K562 (cell line): Measurements from ENCODE around the gene OMP. TPM values are rescaled to one million over a fixed set of nuclear protein-coding genes. Genes with fewer than 3 reads are reported as not detected.

Experiments
- ATAC-seq: fragments of 200-7000 bp; cut with Tn5 transposase; 3 replicates; pipeline ENCODE4 v1.9.1; 2020; ENCODE audit warnings: moderate library complexity
- BruUV-seq: library from RNA; stranded (reverse); fragments of 400-500 nt; replicated peaks from 2 replicates; lab custom pipeline; 2021; lab: Mats Ljungman, UMichigan
- CTCF ChIA-PET: fragments of 300-600 bp; formaldehyde crosslinking; extraction: SDS; loops from one replicate; lab custom pipeline; 2021; ENCODE audit warnings: low intra/inter-chr PET ratio; lab: Yijun Ruan, JAX
- POLR2A ChIA-PET: fragments of 300-600, 350-650 bp; sonication (Branson Sonifier 250); formaldehyde crosslinking; extraction: SDS; loops from one replicate; lab custom pipeline; 2021; ENCODE audit warnings: antibody characterized with exemption, inconsistent platforms; lab: Yijun Ruan, JAX
- DNase-seq, 4 experiments: peaks; one replicate each; pipeline versions ENCODE4 v3.0.0 to v3.0.0-alpha.2; 2011 to 2018; ENCODE audit warnings: low spot score in 3 of 4, mixed read lengths in 3 of 4; ENCODE audit errors: extremely low read depth in 1 of 4
- FAIRE-seq: peaks from 2 replicates; lab custom pipeline; 2011; peaks lifted over from hg19 to GRCh38; lab: Jason Lieb, UNC
- H2AFZ ChIP-seq: 2 replicates; pipeline ENCODE4 v1.6.0; 2011; ENCODE audit warnings: low read depth, low read length, control low read depth, inconsistent platforms
- H3K27ac ChIP-seq: fragments of 200-600 bp; 3 replicates; pipeline ENCODE4 v1.8.0; 2011; ENCODE audit warnings: low read depth, mild to moderate bottlenecking, control low read depth, inconsistent platforms, low read length, moderate library complexity, mixed read lengths; ENCODE audit errors: extremely low read depth
- H3K27me3 ChIP-seq, 2 experiments: fragments of 300-600 bp in 1 of 2; 2 replicates in 1 of 2; 3 replicates in 1 of 2; pipeline versions ENCODE4 v1.6.0 to v1.8.0; 2011; ENCODE audit warnings: inconsistent platforms in 2 of 2, low read length in 2 of 2, mild to moderate bottlenecking in 1 of 2, mixed read lengths in 1 of 2, moderate library complexity in 1 of 2; ENCODE audit not compliant: control insufficient read depth in 2 of 2, insufficient read depth in 2 of 2
- H3K36me3 ChIP-seq: fragments of 300-600 bp; 3 replicates; pipeline ENCODE4 v1.8.0; 2011; ENCODE audit warnings: mild to moderate bottlenecking, low read length, inconsistent platforms; ENCODE audit not compliant: control insufficient read depth, insufficient read depth
- H3K4me1 ChIP-seq, 2 experiments: fragments of 200-600 bp in 1 of 2; replicated peaks in 1 of 2; 2 replicates in 1 of 2; 3 replicates in 1 of 2; pipeline versions ENCODE4 v1.5.1 to v1.8.0; 2011; ENCODE audit warnings: inconsistent platforms in 2 of 2, low read length in 2 of 2, mild to moderate bottlenecking in 1 of 2, mixed read lengths in 1 of 2, moderate library complexity in 1 of 2; ENCODE audit not compliant: control insufficient read depth in 2 of 2, insufficient read depth in 2 of 2
- H3K4me2 ChIP-seq: 2 replicates; pipeline ENCODE4 v1.6.1; 2011; ENCODE audit warnings: low read length, control low read depth, inconsistent platforms, mixed read lengths; ENCODE audit not compliant: insufficient read depth
- H3K4me3 ChIP-seq: fragments of 200-600 bp; sonication (generic), shearing (Covaris generic); 2 replicates; pipeline ENCODE4 v1.5.1; 2016; ENCODE audit warnings: control low read depth, inconsistent platforms
- H3K79me2 ChIP-seq: fragments of 200-600 bp; 3 replicates; pipeline ENCODE4 v1.8.0; 2011; ENCODE audit warnings: low read length, inconsistent platforms; ENCODE audit not compliant: control insufficient read depth, insufficient read depth
- H3K9ac ChIP-seq, 2 experiments: 2 replicates each; pipeline versions ENCODE4 v1.6.0 to v1.6.1; 2011; ENCODE audit warnings: low read depth in 2 of 2, low read length in 2 of 2, control low read depth in 1 of 2, inconsistent platforms in 1 of 2, mild to moderate bottlenecking in 1 of 2, mixed read lengths in 1 of 2; ENCODE audit not compliant: insufficient read depth in 1 of 2
- H3K9me1 ChIP-seq: one replicate; pipeline ENCODE4 v1.6.0; 2011; ENCODE audit warnings: inconsistent platforms, mild to moderate bottlenecking, low read length, moderate library complexity; ENCODE audit not compliant: control insufficient read depth, insufficient read depth
- H3K9me3 ChIP-seq: replicated peaks from 2 replicates; pipeline ENCODE4 v1.5.1; 2011; ENCODE audit warnings: low read depth, low read length, inconsistent platforms; ENCODE audit not compliant: control insufficient read depth, insufficient read depth
- H4K20me1 ChIP-seq: replicated peaks from 2 replicates; pipeline ENCODE4 v1.6.1; 2011; ENCODE audit warnings: low read length, inconsistent platforms, mixed read lengths; ENCODE audit not compliant: control insufficient read depth, insufficient read depth
- IRF9 ChIP-seq: fragments of 450-650 bp; IDR thresholded peaks from 2 replicates; pipeline ENCODE4 v1.6.1; 2016; ENCODE audit warnings: missing biosample characterization, missing genetic modification characterization
- ZNF740 ChIP-seq, 3 experiments: fragments of 200-800 bp in 1 of 3; sonication (Bioruptor generic) in 1 of 3; sonication (generic) in 1 of 3; formaldehyde crosslinking in 1 of 3; IDR thresholded peaks; 2 replicates each; pipeline versions ENCODE4 v1.6.1 to v1.8.0; 2016 to 2022; ENCODE audit warnings: mild to moderate bottlenecking in 2 of 3, missing compliant biosample characterization in 2 of 3, missing genetic modification characterization in 2 of 3, missing genetic modification reagents in 1 of 3
- WGBS: fragments of 100-300 bp; shearing (Covaris generic); methylation state at CpG from one replicate; pipeline ENCODE4 v1.1.6; 2016; ENCODE audit warnings: low coverage, mixed read lengths; ENCODE audit not compliant: insufficient coverage; ENCODE audit errors: missing lambda C conversion rate; 5-methylcytosine and 5-hydroxymethylcytosine counted together
- in situ Hi-C: fragments of 300-500 bp; cut with MboI; formaldehyde crosslinking; loops from 4 replicates; pipeline ENCODE4 v1.15.0; 2018; ENCODE audit warnings: inconsistent platforms, mixed read lengths
- intact Hi-C: fragments of 100-400 bp; cut with micrococcal nuclease; formaldehyde crosslinking; loops from 2 replicates; pipeline ENCODE4 v1.14.2; 2022
- polyA plus RNA-seq, 8 experiments: library from polyadenylated mRNA; depleted of rRNA in 4 of 8; stranded (reverse) in 5 of 8; unstranded in 3 of 8; fragments of >200 nt; fragmentation: Nextera tagmentation in 2 of 8; fragmentation: Illumina TruSeq in 1 of 8; extraction: Ambion mirVana in 2 of 8; extraction: Trizol in 1 of 8; gene quantifications; 2 replicates each; pipeline versions ENCODE4 v1.2.1 to v1.2.3, GENCODE V29; 2011 to 2014; ENCODE audit warnings: inconsistent platforms in 1 of 8, missing spikeins in 1 of 8
- total RNA-seq, 7 experiments: library from RNA; depleted of rRNA in 6 of 7; stranded (reverse); fragments of >200 nt in 6 of 7; fragmentation: Illumina TruSeq in 2 of 7; extraction: Trizol in 2 of 7; gene quantifications; 2 replicates each; pipeline versions ENCODE4 v1.2.1 to v1.2.3, GENCODE V29; 2011 to 2021; ENCODE audit warnings: low replicate concordance in 1 of 7

The OMP gene
- total and polyA plus RNA-seq, 9 of the 15 experiments (the other 6 are each of a cell fraction or from before 2014, with no cell fraction given), result not detected

- intact Hi-C loops, result no loop called here
Observed at GRCh38 chr11:77095551-77096490, 6.8 kb upstream of the OMP start.

More at GRCh38 chr11:77095551-77096490, 6.8 kb upstream of the OMP start:
- Histone ChIP-seq H4K20me1 (peaks cover 7% of the 10 kb centered on the region), H3K9ac (peak overlapping the region in 1 of 2 experiments; percentile 45; a peak in 2 of 4 replicates), H3K9me1 (no peaks in the 10 kb centered on the region), H2AFZ (no peak overlapping the region), H3K27ac (no peak overlapping the region), H3K4me2 (no peak overlapping the region), H3K79me2 (no peaks in the 10 kb centered on the region), H3K36me3 (no peaks in the 10 kb centered on the region), H3K27me3 (peaks cover 0 to 26% of the 10 kb centered on the region in 2 experiments; a peak in 3 of 5 replicates), H3K4me3 (no peak overlapping the region), H3K9me3 (no peaks in the 10 kb centered on the region), H3K4me1 (peaks cover 0 to 13% of the 10 kb centered on the region in 2 experiments; a peak in 2 of 5 replicates)
- TF ChIP-seq ZNF740 (CRISPR knock-in tag; IDR thresholded peaks at IDR 0.05), result 0 out of 2 replicates have a peak, but pooled peaks have one; percentile 6
- TF ChIP-seq ZNF740 (tag; IDR thresholded peaks at IDR 0.05), result no peak
- no peak for TF ChIP-seq IRF9 (tag)
- DNase-seq (no peak), ATAC-seq (no peak), FAIRE-seq (no peak)
- 25% methylated on average over 18 of the region's 21 CpGs for WGBS
- in situ Hi-C loops, result no loop called here
- CTCF ChIA-PET, result no interaction called here
- POLR2A ChIA-PET, result interaction anchor here (0.7 to 1.1 kb wide), 2 partner anchors 43 to 55 kb away, joined by 3 to 4 read pairs; no protein-coding TSS in a partner anchor
- no TSS peak for BruUV-seq
